ENCODE measurements around the gene RABL3. TPM values are rescaled to one million over a fixed set of nuclear protein-coding genes. Genes with fewer than 3 reads are reported as not detected.

The RABL3 gene
- total RNA-seq, 4 donors from 2014 or later = 9.1 to 54.6 (median 31.7) TPM

DNA sequence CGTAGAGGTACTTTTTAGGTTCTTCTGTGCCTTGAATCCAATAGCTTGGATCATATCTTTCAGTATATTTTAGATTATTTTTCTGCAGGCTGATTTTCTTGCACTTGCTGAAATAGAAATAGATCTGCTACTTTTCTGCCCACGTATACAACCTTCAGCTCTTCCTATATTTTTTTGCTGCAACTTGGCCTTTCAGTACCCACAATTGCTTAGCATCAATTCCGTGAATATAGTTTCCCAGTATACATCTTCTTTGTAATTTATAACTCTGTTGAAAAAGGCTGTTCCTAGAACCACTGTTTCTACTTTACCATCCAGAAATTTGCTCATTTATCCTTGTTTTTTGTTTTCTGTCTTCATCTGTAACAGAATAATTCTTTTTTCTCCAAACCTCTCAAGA, 36.5 kb upstream of the RABL3 start:
- no peaks in the 10 kb centered on the region for H3K4me1 ChIP-seq
- no peaks in the 10 kb centered on the region for H3K36me3 ChIP-seq
- intact Hi-C loops (cut with DNase I; ENCODE audit: low total_unique reads) = no loop called here
- no peak overlapping the region for H3K4me3 ChIP-seq
- no peaks in the 10 kb centered on the region for H3K9me3 ChIP-seq
- H3K27ac ChIP-seq = no peak overlapping the region
- DNase-seq = no peak
- no peak for TF ChIP-seq CTCF (IDR thresholded peaks at IDR 0.05)
- no peak for TF ChIP-seq POLR2A (IDR thresholded peaks at IDR 0.05)
- no peaks in the 10 kb centered on the region for H3K27me3 ChIP-seq

- no peak for DNase-seq
- Histone ChIP-seq H3K27ac (no peak overlapping the region), H3K27me3 (no peaks in the 10 kb centered on the region), H3K36me3 (no peaks in the 10 kb centered on the region), H3K4me3 (no peak overlapping the region), H3K4me1 (no peaks in the 10 kb centered on the region), H3K9me3 (no peaks in the 10 kb centered on the region)
- intact Hi-C loops (cut with DNase I; ENCODE audit: low total_unique reads) = no loop called here
- TF ChIP-seq POLR2A (IDR thresholded peaks at IDR 0.05) = no peak
- no peak for TF ChIP-seq CTCF (IDR thresholded peaks at IDR 0.05)
Measured at GRCh38 chr3:120775411-120775810, 33.1 kb upstream of the RABL3 start.

DNA sequence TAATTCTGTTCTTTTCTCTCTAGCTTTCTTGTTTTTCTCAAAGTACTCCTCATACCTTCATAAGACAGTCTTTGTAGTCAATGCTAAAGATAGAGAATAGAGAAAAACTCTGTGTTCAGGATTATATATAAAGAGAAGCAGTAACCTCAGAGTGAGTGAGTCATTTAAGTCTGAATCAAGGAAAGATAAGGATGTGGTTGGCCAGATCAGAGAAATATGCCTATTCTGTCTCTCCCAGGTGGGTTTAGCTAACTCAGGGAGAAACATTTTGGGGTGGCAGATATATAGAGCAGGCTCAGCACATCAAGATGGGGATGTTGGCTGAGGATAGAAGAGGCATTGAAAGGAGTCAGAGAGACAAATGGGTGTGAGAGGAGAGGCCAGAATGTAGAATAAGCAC, 31.6 kb upstream of the RABL3 start:
- intact Hi-C loops (cut with DNase I; ENCODE audit: low total_unique reads) = no loop called here
- Histone ChIP-seq H3K9me3 (no peaks in the 10 kb centered on the region), H3K36me3 (no peaks in the 10 kb centered on the region), H3K4me3 (no peak overlapping the region), H3K4me1 (no peaks in the 10 kb centered on the region), H3K27me3 (no peaks in the 10 kb centered on the region), H3K27ac (no peak overlapping the region)
- no peak for TF ChIP-seq POLR2A (IDR thresholded peaks at IDR 0.05)
- TF ChIP-seq CTCF (IDR thresholded peaks at IDR 0.05) = no peak
- DNase-seq = no peak

GRCh38 chr3:120772081-120772480, 29.8 kb upstream of the RABL3 start:
- no peak for DNase-seq
- Histone ChIP-seq H3K9me3 (no peaks in the 10 kb centered on the region), H3K27me3 (no peaks in the 10 kb centered on the region), H3K36me3 (no peaks in the 10 kb centered on the region), H3K27ac (no peak overlapping the region), H3K4me3 (no peak overlapping the region), H3K4me1 (no peaks in the 10 kb centered on the region)
- TF ChIP-seq POLR2A (IDR thresholded peaks at IDR 0.05) (no peak), CTCF (IDR thresholded peaks at IDR 0.05) (no peak)
- intact Hi-C loops (cut with DNase I; ENCODE audit: low total_unique reads) = no loop called here

- no peak overlapping the region for H3K27ac ChIP-seq
- no peak for DNase-seq
Measured at GRCh38 chr3:120770891-120771290, 28.6 kb upstream of the RABL3 start.

More at GRCh38 chr3:120770891-120771290, 28.6 kb upstream of the RABL3 start:
- no peaks in the 10 kb centered on the region for H3K36me3 ChIP-seq
- H3K9me3 ChIP-seq = no peaks in the 10 kb centered on the region
- H3K4me1 ChIP-seq = peaks cover 0 to 4% of the 10 kb centered on the region in 2 donors
- no peak overlapping the region for H3K4me3 ChIP-seq
- TF ChIP-seq CTCF (IDR thresholded peaks at IDR 0.05) (no peak), POLR2A (IDR thresholded peaks at IDR 0.05) (no peak)
- intact Hi-C loops (cut with DNase I; ENCODE audit: low total_unique reads) = no loop called here
- H3K27me3 ChIP-seq = no peaks in the 10 kb centered on the region

Data from uterus (tissue), 4 donors.